ENCODE results near the gene WDR88.
"Not testable (repeated sequence)": the region's sequence is repeated elsewhere in the genome, so short reads cannot be mapped to it uniquely, and the experiment has no call there.

WDR88 gene

GRCh38 chr19:33206261-33207039, 74.5 kb downstream of the WDR88 start:
- no peak for TF ChIP-seq CTCF (conservative IDR thresholded peaks at IDR 0.05; ENCODE audit: low read depth, low read length)
- H3K4me3 ChIP-seq (ENCODE audit: low read depth, low read length): no peak overlapping the region
- DNase-seq (ENCODE audit: low read depth): no peak

- H3K4me3 ChIP-seq (ENCODE audit: low read depth, low read length): no peak overlapping the region
- no peak for DNase-seq (ENCODE audit: low read depth)
- TF ChIP-seq CTCF (conservative IDR thresholded peaks at IDR 0.05; ENCODE audit: low read depth, low read length): no peak
These were observed 75.2 kb downstream of the WDR88 start for GRCh38 chr19:33207040-33207620.

- no peak for DNase-seq (ENCODE audit: low read depth)
- no peak overlapping the region for H3K4me3 ChIP-seq (ENCODE audit: low read depth, low read length)
- no peak for TF ChIP-seq CTCF (conservative IDR thresholded peaks at IDR 0.05; ENCODE audit: low read depth, low read length)
These were observed 76.0 kb downstream of the WDR88 start for GRCh38 chr19:33207903-33208302.

GRCh38 chr19:33208371-33208895, 76.5 kb downstream of the WDR88 start:
- no peak for DNase-seq (ENCODE audit: low read depth)
- H3K4me3 ChIP-seq (ENCODE audit: low read depth, low read length): no peak overlapping the region
- TF ChIP-seq CTCF (conservative IDR thresholded peaks at IDR 0.05; ENCODE audit: low read depth, low read length): no peak

GRCh38 chr19:33208904-33209849, 77.3 kb downstream of the WDR88 start:
- TF ChIP-seq CTCF (conservative IDR thresholded peaks at IDR 0.05; ENCODE audit: low read depth, low read length): no peak
- no peak overlapping the region for H3K4me3 ChIP-seq (ENCODE audit: low read depth, low read length)
- no peak for DNase-seq (ENCODE audit: low read depth)

GRCh38 chr19:33209850-33210230, 77.9 kb downstream of the WDR88 start:
- H3K4me3 ChIP-seq (ENCODE audit: low read depth, low read length); DNase-seq (ENCODE audit: low read depth): not testable (repeated sequence)

All from choroid plexus epithelial cell (primary cell).